ENCODE data around the gene BLVRA. TPM values are rescaled to one million over a fixed set of nuclear protein-coding genes. Genes with fewer than 3 reads are reported as not detected.

Gene BLVRA
- polyA plus RNA-seq, 1 donor, result 52.7 TPM

GRCh38 chr7:43851805-43852204 lies 93.3 kb downstream of the BLVRA start:
- DNase-seq, result no peak

GRCh38 chr7:43855176-43855575 lies 96.7 kb downstream of the BLVRA start:
- no peak for DNase-seq

- no peak for DNase-seq
Measured at GRCh38 chr7:43856316-43856715, 97.8 kb downstream of the BLVRA start.

Other genes with a start within 250 kb of the BLVRA start
- 29.0 TPM for gene STK17A, start 175.6 kb upstream of the BLVRA start, polyA plus RNA-seq (ENCODE audit: insufficient read length)
- 90.6 TPM for gene COA1, start 29.2 kb upstream of the BLVRA start, polyA plus RNA-seq (ENCODE audit: insufficient read length)
- 64.6 TPM for gene MRPS24, start 110.8 kb downstream of the BLVRA start, polyA plus RNA-seq (ENCODE audit: insufficient read length)
- 39.2 TPM for gene URGCP, start 147.9 kb downstream of the BLVRA start, polyA plus RNA-seq (ENCODE audit: insufficient read length)
- gene UBE2D4, start 167.8 kb downstream of the BLVRA start, polyA plus RNA-seq (ENCODE audit: insufficient read length), result 22.5 TPM
- 2.1 TPM for gene SPDYE1, start 239.2 kb downstream of the BLVRA start, polyA plus RNA-seq (ENCODE audit: insufficient read length)